K562 (cell line): ENCODE data around the gene TULP3. TPM values are rescaled to one million over a fixed set of nuclear protein-coding genes. Genes with fewer than 3 reads are reported as not detected.

ENCODE experiments used
- ATAC-seq: fragments of 200-7000 bp; cut with Tn5 transposase; 3 replicates; pipeline ENCODE4 v1.9.1; 2020; ENCODE audit warnings: moderate library complexity
- BruUV-seq: library from RNA; stranded (reverse); fragments of 400-500 nt; replicated peaks from 2 replicates; lab custom pipeline; 2021; lab: Mats Ljungman, UMichigan
- CTCF ChIA-PET: fragments of 300-600 bp; formaldehyde crosslinking; extraction: SDS; loops from one replicate; lab custom pipeline; 2021; ENCODE audit warnings: low intra/inter-chr PET ratio; lab: Yijun Ruan, JAX
- POLR2A ChIA-PET: fragments of 300-600, 350-650 bp; sonication (Branson Sonifier 250); formaldehyde crosslinking; extraction: SDS; loops from one replicate; lab custom pipeline; 2021; ENCODE audit warnings: antibody characterized with exemption, inconsistent platforms; lab: Yijun Ruan, JAX
- DNase-seq, 4 experiments: peaks; one replicate each; pipeline versions ENCODE4 v3.0.0 to v3.0.0-alpha.2; 2011 to 2018; ENCODE audit warnings: low spot score in 3 of 4, mixed read lengths in 3 of 4; ENCODE audit errors: extremely low read depth in 1 of 4
- FAIRE-seq: peaks from 2 replicates; lab custom pipeline; 2011; peaks lifted over from hg19 to GRCh38; lab: Jason Lieb, UNC
- H2AFZ ChIP-seq: 2 replicates; pipeline ENCODE4 v1.6.0; 2011; ENCODE audit warnings: low read depth, low read length, control low read depth, inconsistent platforms
- H3K27ac ChIP-seq: fragments of 200-600 bp; 3 replicates; pipeline ENCODE4 v1.8.0; 2011; ENCODE audit warnings: low read depth, mild to moderate bottlenecking, control low read depth, inconsistent platforms, low read length, moderate library complexity, mixed read lengths; ENCODE audit errors: extremely low read depth
- H3K27me3 ChIP-seq, 2 experiments: fragments of 300-600 bp in 1 of 2; 2 replicates in 1 of 2; 3 replicates in 1 of 2; pipeline versions ENCODE4 v1.6.0 to v1.8.0; 2011; ENCODE audit warnings: inconsistent platforms in 2 of 2, low read length in 2 of 2, mild to moderate bottlenecking in 1 of 2, mixed read lengths in 1 of 2, moderate library complexity in 1 of 2; ENCODE audit not compliant: control insufficient read depth in 2 of 2, insufficient read depth in 2 of 2
- H3K36me3 ChIP-seq: fragments of 300-600 bp; 3 replicates; pipeline ENCODE4 v1.8.0; 2011; ENCODE audit warnings: mild to moderate bottlenecking, low read length, inconsistent platforms; ENCODE audit not compliant: control insufficient read depth, insufficient read depth
- H3K4me1 ChIP-seq, 2 experiments: fragments of 200-600 bp in 1 of 2; replicated peaks in 1 of 2; 2 replicates in 1 of 2; 3 replicates in 1 of 2; pipeline versions ENCODE4 v1.5.1 to v1.8.0; 2011; ENCODE audit warnings: inconsistent platforms in 2 of 2, low read length in 2 of 2, mild to moderate bottlenecking in 1 of 2, mixed read lengths in 1 of 2, moderate library complexity in 1 of 2; ENCODE audit not compliant: control insufficient read depth in 2 of 2, insufficient read depth in 2 of 2
- H3K4me2 ChIP-seq: 2 replicates; pipeline ENCODE4 v1.6.1; 2011; ENCODE audit warnings: low read length, control low read depth, inconsistent platforms, mixed read lengths; ENCODE audit not compliant: insufficient read depth
- H3K4me3 ChIP-seq: fragments of 200-600 bp; sonication (generic), shearing (Covaris generic); 2 replicates; pipeline ENCODE4 v1.5.1; 2016; ENCODE audit warnings: control low read depth, inconsistent platforms
- H3K79me2 ChIP-seq: fragments of 200-600 bp; 3 replicates; pipeline ENCODE4 v1.8.0; 2011; ENCODE audit warnings: low read length, inconsistent platforms; ENCODE audit not compliant: control insufficient read depth, insufficient read depth
- H3K9ac ChIP-seq, 2 experiments: 2 replicates each; pipeline versions ENCODE4 v1.6.0 to v1.6.1; 2011; ENCODE audit warnings: low read depth in 2 of 2, low read length in 2 of 2, control low read depth in 1 of 2, inconsistent platforms in 1 of 2, mild to moderate bottlenecking in 1 of 2, mixed read lengths in 1 of 2; ENCODE audit not compliant: insufficient read depth in 1 of 2
- H3K9me1 ChIP-seq: one replicate; pipeline ENCODE4 v1.6.0; 2011; ENCODE audit warnings: inconsistent platforms, mild to moderate bottlenecking, low read length, moderate library complexity; ENCODE audit not compliant: control insufficient read depth, insufficient read depth
- H3K9me3 ChIP-seq: replicated peaks from 2 replicates; pipeline ENCODE4 v1.5.1; 2011; ENCODE audit warnings: low read depth, low read length, inconsistent platforms; ENCODE audit not compliant: control insufficient read depth, insufficient read depth
- H4K20me1 ChIP-seq: replicated peaks from 2 replicates; pipeline ENCODE4 v1.6.1; 2011; ENCODE audit warnings: low read length, inconsistent platforms, mixed read lengths; ENCODE audit not compliant: control insufficient read depth, insufficient read depth
- ARID3B ChIP-seq: fragments of 250-450 bp; sonication (Bioruptor Pico); IDR thresholded peaks from 2 replicates; pipeline ENCODE4 v1.4.0; 2020; ENCODE audit warnings: borderline replicate concordance
- BRF2 ChIP-seq: IDR thresholded peaks from 3 replicates; pipeline ENCODE4 v1.6.1; 2011; ENCODE audit warnings: borderline replicate concordance, mild to moderate bottlenecking; ENCODE audit not compliant: insufficient read length, insufficient read depth
- HSF4 ChIP-seq: fragments of 250-450 bp; sonication (Bioruptor Pico); IDR thresholded peaks from 2 replicates; pipeline ENCODE4 v2.1.2; 2022; ENCODE audit warnings: mild to moderate bottlenecking, moderate library complexity, borderline replicate concordance
- ILF3 ChIP-seq: fragments of 450-650 bp; IDR thresholded peaks from 2 replicates; pipeline ENCODE4 v1.6.1; 2018; ENCODE audit warnings: antibody characterized with exemption, mild to moderate bottlenecking, moderate library complexity, borderline replicate concordance
- MLX ChIP-seq, 2 experiments: fragments of 450-650 bp in 1 of 2; sonication (generic) in 1 of 2; formaldehyde crosslinking; conservative IDR thresholded peaks; 2 replicates each; pipeline versions ENCODE4 v1.4.0 to v1.8.1; 2020 to 2022; ENCODE audit warnings: mild to moderate bottlenecking in 1 of 2, missing genetic modification reagents in 1 of 2
- PREB ChIP-seq: sonication (generic); formaldehyde crosslinking; IDR thresholded peaks from 2 replicates; pipeline ENCODE4 v1.8.1; 2023; ENCODE audit warnings: mild to moderate bottlenecking, missing genetic modification reagents
- SMARCE1 ChIP-seq: fragments of 450-650 bp; IDR thresholded peaks from 2 replicates; pipeline ENCODE4 v1.7.1; 2016; ENCODE audit warnings: mild to moderate bottlenecking
- ZBTB8A ChIP-seq: fragments of 450-650 bp; IDR thresholded peaks from 2 replicates; pipeline ENCODE4 v1.6.1; 2018; ENCODE audit warnings: mild to moderate bottlenecking, moderate library complexity; ENCODE audit not compliant: partially characterized antibody
- ZNF830 ChIP-seq: fragments of 250-450 bp; sonication (Bioruptor Pico); IDR thresholded peaks from 2 replicates; pipeline ENCODE4 v1.5.0; 2021; ENCODE audit warnings: mild to moderate bottlenecking
- WGBS: fragments of 100-300 bp; shearing (Covaris generic); methylation state at CpG from one replicate; pipeline ENCODE4 v1.1.6; 2016; ENCODE audit warnings: low coverage, mixed read lengths; ENCODE audit not compliant: insufficient coverage; ENCODE audit errors: missing lambda C conversion rate; 5-methylcytosine and 5-hydroxymethylcytosine counted together
- in situ Hi-C: fragments of 300-500 bp; cut with MboI; formaldehyde crosslinking; loops from 4 replicates; pipeline ENCODE4 v1.15.0; 2018; ENCODE audit warnings: inconsistent platforms, mixed read lengths
- intact Hi-C: fragments of 100-400 bp; cut with micrococcal nuclease; formaldehyde crosslinking; loops from 2 replicates; pipeline ENCODE4 v1.14.2; 2022
- polyA plus RNA-seq, 8 experiments: library from polyadenylated mRNA; depleted of rRNA in 4 of 8; stranded (reverse) in 5 of 8; unstranded in 3 of 8; fragments of >200 nt; fragmentation: Nextera tagmentation in 2 of 8; fragmentation: Illumina TruSeq in 1 of 8; extraction: Ambion mirVana in 2 of 8; extraction: Trizol in 1 of 8; gene quantifications; 2 replicates each; pipeline versions ENCODE4 v1.2.1 to v1.2.3, GENCODE V29; 2011 to 2014; ENCODE audit warnings: inconsistent platforms in 1 of 8, missing spikeins in 1 of 8
- total RNA-seq, 7 experiments: library from RNA; depleted of rRNA in 6 of 7; stranded (reverse); fragments of >200 nt in 6 of 7; fragmentation: Illumina TruSeq in 2 of 7; extraction: Trizol in 2 of 7; gene quantifications; 2 replicates each; pipeline versions ENCODE4 v1.2.1 to v1.2.3, GENCODE V29; 2011 to 2021; ENCODE audit warnings: low replicate concordance in 1 of 7

The TULP3 gene
- total and polyA plus RNA-seq, 9 of the 15 experiments (the other 6 are each of a cell fraction or from before 2014, with no cell fraction given) = 3.6 to 13.3 (median 7.3) TPM

- H3K4me2 ChIP-seq = no peak overlapping the region
- H3K27ac ChIP-seq = no peak overlapping the region
- in situ Hi-C loops = loop anchor here (5.0 kb wide), 1 partner anchor 194 kb away; no protein-coding TSS in a partner anchor
- ChIA-PET CTCF (no interaction called here), POLR2A (interaction anchor here (0.6 kb wide), 1 partner anchor 1316 kb away, joined by 3 read pairs; no protein-coding TSS in a partner anchor)
- H3K27me3 ChIP-seq = no peaks in the 10 kb centered on the region
- FAIRE-seq = no peak
- 62% methylated on average over 4 of the region's 5 CpGs for WGBS
- H3K79me2 ChIP-seq = no peaks in the 10 kb centered on the region
- no peaks in the 10 kb centered on the region for H3K9me3 ChIP-seq
- TF ChIP-seq MLX (CRISPR knock-in tag; conservative IDR thresholded peaks at IDR 0.05) (no peak), ILF3 (no peak), BRF2 (no peak), SMARCE1 (no peak), ZNF830 (CRISPR knock-in tag) (no peak), PREB (CRISPR knock-in tag) (no peak), HSF4 (no peak), ARID3B (CRISPR knock-in tag) (no peak), ZBTB8A (no peak)
- intact Hi-C loops = no loop called here
- no peak overlapping the region for H3K9ac ChIP-seq
- H3K4me1 ChIP-seq = peaks cover 6 to 8% of the 10 kb centered on the region in 2 experiments; a peak in 4 of 5 replicates
- H3K36me3 ChIP-seq = no peaks in the 10 kb centered on the region
- DNase-seq = no peak
- no peak for ATAC-seq
- BruUV-seq = no TSS peak
- H3K9me1 ChIP-seq = no peaks in the 10 kb centered on the region
- H3K4me3 ChIP-seq = no peak overlapping the region
- H4K20me1 ChIP-seq = no peaks in the 10 kb centered on the region
- H2AFZ ChIP-seq = no peak overlapping the region
These were observed 47.7 kb upstream of the TULP3 start for GRCh38 chr12:2842948-2843347.
